ENCODE results near the gene TENM4.

- TF ChIP-seq CTCF (IDR thresholded peaks at IDR 0.05) (no peak), POLR2AphosphoS5 (IDR thresholded peaks at IDR 0.05) (no peak)
These were observed 418.6 kb downstream of the TENM4 start for GRCh38 chr11:79022265-79022664.
